ENCODE measurements around the gene ZNF169. TPM values are rescaled to one million over a fixed set of nuclear protein-coding genes. Genes with fewer than 3 reads are reported as not detected.
A peak's percentile ranks its signal among the peaks of the same experiment; 100 is the strongest.
"Not testable (repeated sequence)": the region's sequence is repeated elsewhere in the genome, so short reads cannot be mapped to it uniquely, and the experiment has no call there.

ZNF169 gene
- total RNA-seq, 4 donors from 2014 or later: 1.00 to 4.7 (median 1.3) TPM

- intact Hi-C loops (cut with DNase I; ENCODE audit: low total_unique reads) (loop anchor here (1.0 to 10.0 kb wide), 3 partner anchors 79 to 199 kb away; no protein-coding TSS in a partner anchor), in situ Hi-C loops (cut with MboI; ENCODE audit: low sequenced_read_pairs in 4 of 4) (loop anchor here (5.0 to 25.0 kb wide), 3 partner anchors 139 to 526 kb away; no protein-coding TSS in a partner anchor)
- TF ChIP-seq CTCF (IDR thresholded peaks at IDR 0.05 in 4 of 5, conservative IDR thresholded peaks at IDR 0.05 in 1 of 5): peak; percentile 82 to 89 (median 86)
- TF ChIP-seq POLR2A (IDR thresholded peaks at IDR 0.05): no peak
- Histone ChIP-seq H3K27me3 (no peaks in the 10 kb centered on the region), H3K9me3 (no peaks in the 10 kb centered on the region), H3K27ac (no peak overlapping the region), H3K4me1 (peaks cover 0 to 3% of the 10 kb centered on the region in 2 donors), H3K36me3 (no peaks in the 10 kb centered on the region), H3K4me3 (no peak overlapping the region)
- ATAC-seq: peak; percentile 97
- DNase-seq: peak; percentile 65 to 69
Observed at GRCh38 chr9:94213511-94214124, 45.5 kb upstream of the ZNF169 start.

DNA sequence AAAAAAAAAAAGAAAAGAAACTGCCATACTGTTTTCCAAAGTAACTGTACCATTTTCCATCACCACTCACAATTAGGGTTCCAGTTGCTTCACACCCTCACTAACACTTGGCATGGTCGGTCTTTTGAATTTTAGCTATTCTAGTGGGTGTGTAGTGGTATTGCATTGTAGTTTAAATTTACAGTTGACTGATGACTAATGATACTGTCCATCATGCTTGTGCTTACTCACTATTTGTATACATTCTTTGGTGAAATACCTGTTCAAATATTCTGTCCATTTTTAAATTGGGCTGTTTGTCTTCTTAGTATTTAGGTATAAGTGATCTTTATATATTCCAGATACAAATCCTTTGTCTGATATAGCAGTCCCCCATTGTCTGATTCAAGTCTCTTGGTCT, 36.2 kb upstream of the ZNF169 start:
- TF ChIP-seq POLR2A (IDR thresholded peaks at IDR 0.05) (no peak), CTCF (IDR thresholded peaks at IDR 0.05 in 4 of 5, conservative IDR thresholded peaks at IDR 0.05 in 1 of 5) (no peak)
- in situ Hi-C loops (cut with MboI; ENCODE audit: low sequenced_read_pairs in 4 of 4): loop anchor here in 1 of 4 donors (25.0 kb wide), 1 partner anchor 536 kb away; no protein-coding TSS in a partner anchor

GRCh38 chr9:94225413-94225812, 33.7 kb upstream of the ZNF169 start:
- H3K27ac ChIP-seq; H3K36me3 ChIP-seq; H3K4me1 ChIP-seq; H3K27me3 ChIP-seq; H3K4me3 ChIP-seq; in situ Hi-C loops (cut with MboI; ENCODE audit: low sequenced_read_pairs in 4 of 4); H3K9me3 ChIP-seq; ATAC-seq; intact Hi-C loops (cut with DNase I; ENCODE audit: low total_unique reads); DNase-seq: not testable (repeated sequence)

More for the DNA sequence above, 36.2 kb upstream of the ZNF169 start:
- H3K27me3 ChIP-seq: no peaks in the 10 kb centered on the region
- H3K9me3 ChIP-seq: no peaks in the 10 kb centered on the region
- H3K36me3 ChIP-seq: no peaks in the 10 kb centered on the region
- DNase-seq (no peak), ATAC-seq (no peak)
- H3K4me1 ChIP-seq: no peaks in the 10 kb centered on the region
- no peak overlapping the region for H3K4me3 ChIP-seq
- intact Hi-C loops (cut with DNase I; ENCODE audit: low total_unique reads): no loop called here
- H3K27ac ChIP-seq: no peak overlapping the region

DNA sequence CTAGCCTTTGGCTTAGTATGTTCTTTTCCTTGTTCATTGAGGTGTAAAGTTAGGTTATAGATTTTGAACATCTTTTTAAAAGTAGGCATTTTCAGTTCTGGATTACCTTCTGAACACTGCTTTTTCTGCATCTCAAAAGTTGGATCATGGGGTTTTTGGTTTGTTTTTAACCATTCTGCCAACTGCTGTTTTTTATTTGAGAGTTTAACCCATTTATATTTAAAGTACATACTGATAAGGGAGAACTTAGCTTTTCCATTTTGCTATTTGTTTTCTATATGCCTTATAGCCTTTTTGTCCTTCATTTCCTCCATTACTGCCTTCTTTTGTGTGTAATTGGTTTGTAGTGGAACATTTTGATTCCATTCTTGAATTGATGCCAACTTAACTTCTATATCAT, 30.5 kb upstream of the ZNF169 start:
- Histone ChIP-seq H3K36me3 (no peaks in the 10 kb centered on the region), H3K27me3 (no peaks in the 10 kb centered on the region), H3K4me3 (no peak overlapping the region), H3K9me3 (peaks cover 0 to 2% (median 0%) of the 10 kb centered on the region in 3 donors), H3K4me1 (no peaks in the 10 kb centered on the region), H3K27ac (no peak overlapping the region)
- ATAC-seq (no peak), DNase-seq (no peak)
- intact Hi-C loops (cut with DNase I; ENCODE audit: low total_unique reads) (no loop called here), in situ Hi-C loops (cut with MboI; ENCODE audit: low sequenced_read_pairs in 4 of 4) (no loop called here)
- no peak for TF ChIP-seq POLR2A (IDR thresholded peaks at IDR 0.05)
- no peak for TF ChIP-seq CTCF (IDR thresholded peaks at IDR 0.05 in 4 of 5, conservative IDR thresholded peaks at IDR 0.05 in 1 of 5)

GRCh38 chr9:94232428-94232827, 26.7 kb upstream of the ZNF169 start:
- Histone ChIP-seq H3K36me3 (no peaks in the 10 kb centered on the region), H3K27me3 (no peaks in the 10 kb centered on the region), H3K4me1 (no peaks in the 10 kb centered on the region), H3K4me3 (no peak overlapping the region), H3K27ac (no peak overlapping the region), H3K9me3 (peaks cover 0 to 2% (median 0%) of the 10 kb centered on the region in 3 donors)
- in situ Hi-C loops (cut with MboI; ENCODE audit: low sequenced_read_pairs in 4 of 4) (no loop called here), intact Hi-C loops (cut with DNase I; ENCODE audit: low total_unique reads) (no loop called here)
- ATAC-seq: no peak
- DNase-seq: no peak
- no peak for TF ChIP-seq CTCF (IDR thresholded peaks at IDR 0.05 in 4 of 5, conservative IDR thresholded peaks at IDR 0.05 in 1 of 5)
- no peak for TF ChIP-seq POLR2A (IDR thresholded peaks at IDR 0.05)

DNA sequence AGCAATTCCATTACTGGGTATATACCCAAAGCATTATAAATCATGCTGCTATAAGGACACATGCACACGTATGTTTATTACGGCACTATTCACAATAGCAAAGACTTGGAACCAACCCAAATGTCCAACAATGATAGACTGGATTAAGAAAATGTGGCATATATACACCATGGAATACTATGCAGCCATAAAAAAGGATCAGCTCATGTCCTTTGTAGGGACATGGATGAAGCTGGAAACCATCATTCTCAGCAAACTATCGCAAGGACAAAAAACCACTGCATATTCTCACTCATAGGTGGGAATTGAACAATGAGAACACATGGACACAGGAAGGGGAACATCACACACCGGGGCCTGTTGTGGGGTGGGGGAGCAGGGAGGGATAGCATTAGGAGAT, 18.0 kb upstream of the ZNF169 start:
- H3K36me3 ChIP-seq; DNase-seq; in situ Hi-C loops (cut with MboI; ENCODE audit: low sequenced_read_pairs in 4 of 4); H3K27ac ChIP-seq; H3K27me3 ChIP-seq; H3K4me3 ChIP-seq; intact Hi-C loops (cut with DNase I; ENCODE audit: low total_unique reads); H3K4me1 ChIP-seq; ATAC-seq; H3K9me3 ChIP-seq: not testable (repeated sequence)

All from gastrocnemius medialis (tissue), 4 donors.